Stimulated activated naive CD8-positive, alpha-beta T cell treated with anti-CD3 and anti-CD28 coated beads, Interleukin-15, Interleukin-2, amounts not matched to agents 100 U/mL and 50 U/mL, for 24 hours (primary cell): ENCODE data around the gene HSPA6.
"Not testable (repeated sequence)": the region's sequence is repeated elsewhere in the genome, so short reads cannot be mapped to it uniquely, and the experiment has no call there.

Experiments
- ATAC-seq: fragments of 150-1000 bp; cut with Tn5 transposase; one replicate; pipeline ENCODE4 v1.10.0; 2021
- DNase-seq: peaks from one replicate; pipeline ENCODE4 v3.0.0; 2021

The HSPA6 gene

GRCh38 chr1:161532644-161533567 is 8.6 kb downstream of the HSPA6 start:
- DNase-seq, ATAC-seq: not testable (repeated sequence)

DNA sequence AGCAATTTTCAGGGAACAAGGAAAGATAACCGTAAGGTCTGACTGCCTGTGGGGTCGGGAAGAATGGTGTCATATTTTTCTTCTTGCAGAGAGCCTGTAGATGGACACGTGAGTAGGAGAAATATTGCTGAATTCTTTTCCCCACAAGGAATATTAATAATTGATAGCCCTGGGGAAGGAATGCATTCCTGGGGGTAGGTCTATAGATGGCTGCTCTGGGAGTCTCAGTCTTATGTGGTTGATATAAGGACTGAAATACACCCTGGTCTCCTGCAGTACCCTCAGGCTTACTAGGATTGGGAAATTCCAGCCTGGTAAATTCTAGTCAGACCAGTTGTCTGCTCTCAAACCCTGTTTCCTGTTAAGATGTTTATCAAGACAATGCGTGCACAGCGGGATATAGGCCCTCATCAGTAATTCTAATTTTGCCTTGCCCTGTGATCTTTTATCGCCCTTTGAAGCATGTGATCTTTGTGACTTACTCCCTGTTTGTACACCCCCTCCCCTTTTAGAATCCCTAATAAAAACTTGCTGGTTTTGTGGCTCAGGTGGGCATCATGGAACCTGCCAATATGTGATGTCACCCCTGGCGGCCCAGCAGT is 12.8 kb downstream of the HSPA6 start:
- DNase-seq, ATAC-seq: not testable (repeated sequence)

- not testable (repeated sequence) for DNase-seq, ATAC-seq
These were observed 14.7 kb downstream of the HSPA6 start for GRCh38 chr1:161538925-161539479.

DNA sequence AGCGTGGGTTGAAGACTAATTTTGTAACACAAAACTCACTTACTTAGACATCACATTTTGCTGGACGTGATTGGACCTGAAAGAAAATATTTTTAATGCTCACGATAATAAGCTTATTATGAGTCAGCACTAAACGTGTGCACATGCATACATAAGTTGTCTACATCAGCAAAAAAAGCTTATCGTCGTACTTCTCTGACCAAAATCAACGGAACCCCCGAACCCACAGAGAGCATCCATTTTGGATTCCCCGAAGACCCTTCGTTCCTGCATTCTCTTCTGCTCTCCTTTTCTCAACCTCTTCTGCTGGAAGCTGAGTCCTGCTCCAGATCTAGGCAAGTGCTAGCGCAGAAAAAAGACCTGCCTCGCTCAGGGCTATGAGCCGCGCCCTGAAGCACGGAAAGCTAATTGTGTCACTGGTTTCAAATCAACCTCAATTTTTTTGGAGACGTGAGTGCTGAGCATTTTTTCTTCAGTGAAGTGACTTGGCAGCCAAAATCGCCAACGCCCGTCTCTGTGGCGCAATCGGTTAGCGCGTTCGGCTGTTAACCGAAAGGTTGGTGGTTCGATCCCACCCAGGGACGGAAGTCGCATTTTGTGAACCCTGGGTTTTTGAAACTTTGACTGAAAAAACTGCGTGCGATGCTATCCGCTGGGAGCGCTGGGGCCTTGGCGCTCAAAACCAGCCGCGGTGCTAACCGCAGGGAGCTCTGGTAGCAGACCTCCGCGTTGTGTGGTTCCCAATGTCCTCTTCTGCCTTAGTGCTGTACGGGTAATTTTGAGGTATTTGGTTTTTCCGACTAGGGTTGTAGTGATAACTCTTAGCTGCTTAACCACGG is 15.6 kb downstream of the HSPA6 start:
- ATAC-seq (peak; percentile 80), DNase-seq (peak; percentile 94)

DNA sequence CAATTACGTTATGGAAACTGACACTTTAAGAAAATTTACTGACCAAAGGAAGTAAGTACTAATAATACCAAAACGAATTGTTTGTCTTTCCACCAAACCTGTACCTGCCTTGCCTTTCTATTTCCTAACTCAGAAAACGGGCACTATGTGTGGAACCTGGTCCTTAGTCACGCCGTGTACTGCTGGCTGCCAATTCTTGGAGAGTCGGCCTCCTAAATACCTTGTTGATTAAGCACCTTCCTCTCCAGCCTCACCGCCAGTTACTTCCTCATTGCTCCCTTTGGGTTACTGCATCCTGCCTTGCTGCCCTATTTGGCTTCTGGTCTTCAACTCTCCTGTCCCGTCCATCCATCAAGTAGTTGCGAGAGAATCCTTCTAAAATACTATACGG is 16.2 kb downstream of the HSPA6 start:
- peak; percentile 17 for ATAC-seq

GRCh38 chr1:161542091-161542559 is 17.8 kb downstream of the HSPA6 start:
- peak; percentile 73 for ATAC-seq
- peak; percentile 41 for DNase-seq

More for the DNA sequence above, 16.2 kb downstream of the HSPA6 start:
- not testable (repeated sequence) for DNase-seq

DNA sequence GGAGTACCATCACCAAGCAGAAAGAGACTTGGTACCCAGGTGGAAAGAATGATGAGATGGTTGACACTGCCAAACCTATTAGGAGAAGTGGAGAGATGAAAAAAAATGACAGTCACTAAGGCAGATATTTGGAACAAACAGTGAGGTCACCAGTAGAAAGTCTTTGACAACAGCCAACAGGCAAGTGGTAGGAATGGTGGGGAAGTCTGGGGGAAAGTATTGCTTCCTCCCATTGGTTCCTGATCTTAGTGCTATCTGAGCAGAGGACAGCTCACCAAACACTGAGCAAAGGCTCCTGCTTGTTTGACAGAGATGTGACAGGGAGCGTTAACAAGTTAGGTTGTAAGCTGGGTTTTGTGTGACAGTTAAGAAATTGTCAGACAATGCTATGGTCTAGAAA is 18.8 kb downstream of the HSPA6 start:
- not testable (repeated sequence) for ATAC-seq, DNase-seq

GRCh38 chr1:161545005-161545731 is 20.8 kb downstream of the HSPA6 start:
- DNase-seq, ATAC-seq: not testable (repeated sequence)

GRCh38 chr1:161547995-161548741 is 23.8 kb downstream of the HSPA6 start:
- not testable (repeated sequence) for ATAC-seq, DNase-seq

- not testable (repeated sequence) for DNase-seq, ATAC-seq
These were observed 24.5 kb downstream of the HSPA6 start for GRCh38 chr1:161548749-161549406.

DNA sequence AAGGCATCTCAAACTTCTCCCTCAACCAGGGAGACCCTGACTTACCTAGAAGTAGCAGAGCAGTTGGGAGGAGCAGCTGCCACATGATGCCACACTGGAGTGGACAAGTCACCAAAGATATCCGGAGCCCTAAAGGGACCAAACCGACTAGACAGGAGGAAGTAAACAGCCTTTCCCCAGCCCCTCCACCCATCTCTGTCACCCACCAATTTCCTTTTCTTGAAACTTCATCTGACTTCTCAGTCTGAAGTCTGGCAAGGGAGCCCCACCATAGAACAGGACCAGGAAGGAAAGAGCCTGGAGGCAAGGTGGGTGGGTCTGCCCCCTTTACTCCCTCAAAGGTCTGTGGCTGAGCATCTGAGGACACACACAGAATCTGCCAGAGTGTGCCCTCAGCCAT is 25.3 kb downstream of the HSPA6 start, which contains the start of gene FCGR3A:
Gene FCGR3A (minus strand): TSS at position 167 of the 400 bp plus-strand sequence. CDS start 82 bp downstream, at position 85.
- DNase-seq (no peak), ATAC-seq (no peak)

GRCh38 chr1:161550942-161551341 is 26.6 kb downstream of the HSPA6 start:
- not testable (repeated sequence) for ATAC-seq

GRCh38 chr1:161553631-161554030 is 29.3 kb downstream of the HSPA6 start:
- DNase-seq, ATAC-seq: not testable (repeated sequence)

More at GRCh38 chr1:161550942-161551341, 26.6 kb downstream of the HSPA6 start:
- not testable (repeated sequence) for DNase-seq

GRCh38 chr1:161554340-161554739 is 30.0 kb downstream of the HSPA6 start:
- not testable (repeated sequence) for DNase-seq, ATAC-seq

- DNase-seq, result not testable (repeated sequence)
- ATAC-seq, result peak; percentile 91
These were observed 30.6 kb downstream of the HSPA6 start for GRCh38 chr1:161554815-161555417.

- not testable (repeated sequence) for ATAC-seq, DNase-seq
These were observed 31.8 kb downstream of the HSPA6 start for GRCh38 chr1:161556143-161556542.

DNA sequence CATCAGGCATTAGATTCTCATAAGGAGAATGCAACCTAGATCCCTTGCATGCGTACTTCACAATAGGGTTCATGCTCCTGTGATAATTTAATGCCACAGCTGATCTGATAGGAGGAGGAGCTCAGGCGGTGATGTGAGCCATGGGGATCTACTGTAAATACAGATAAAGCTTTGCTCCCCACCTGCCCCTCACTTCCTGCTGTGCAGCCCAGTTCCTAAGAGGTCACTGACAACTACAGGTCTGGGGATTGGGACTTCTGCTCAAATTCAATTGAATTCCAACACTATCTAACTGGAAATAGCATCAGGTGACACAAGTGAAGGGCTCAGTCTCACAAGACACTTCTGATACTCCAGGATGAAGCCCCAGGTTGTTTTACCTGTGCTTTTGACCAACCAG is 32.6 kb downstream of the HSPA6 start:
- not testable (repeated sequence) for DNase-seq, ATAC-seq

GRCh38 chr1:161557506-161558450 is 33.4 kb downstream of the HSPA6 start:
- not testable (repeated sequence) for DNase-seq, ATAC-seq
